Spleen (tissue), 7 donors: ENCODE measurements around the gene TRPC3.

Experiments used
- POLR2A ChIP-seq, 3 donors: fragments of 450-650 bp; IDR thresholded peaks; one replicate each; pipeline ENCODE4 v1.5.1; 2017; ENCODE audit warnings: antibody characterized with exemption in 3 of 3, mild to moderate bottlenecking in 1 of 3
- TF ChIP-seq, protein P1 (sequence below), 11 experiments: fragments of 200-600 bp in 7 of 11; fragments of 450-650 bp in 4 of 11; sonication (generic) in 4 of 11; IDR thresholded peaks in 8 of 11; conservative IDR thresholded peaks in 3 of 11; 1 replicate in 7 of 11; 2 replicates in 4 of 11; pipeline versions ENCODE4 v1.4.0 to v1.8.0; 2016 to 2021; ENCODE audit warnings: antibody characterized with exemption in 11 of 11, inconsistent platforms in 4 of 11, mild to moderate bottlenecking in 1 of 11
- donor health status: DM: no; HTN: no; CAD: no; lungs with moderate emphysema.
- donor health status: DM: no; HTN: no; CAD: no.
- donor health status: DM: no; HTN: no; CAD: no.

DNA sequence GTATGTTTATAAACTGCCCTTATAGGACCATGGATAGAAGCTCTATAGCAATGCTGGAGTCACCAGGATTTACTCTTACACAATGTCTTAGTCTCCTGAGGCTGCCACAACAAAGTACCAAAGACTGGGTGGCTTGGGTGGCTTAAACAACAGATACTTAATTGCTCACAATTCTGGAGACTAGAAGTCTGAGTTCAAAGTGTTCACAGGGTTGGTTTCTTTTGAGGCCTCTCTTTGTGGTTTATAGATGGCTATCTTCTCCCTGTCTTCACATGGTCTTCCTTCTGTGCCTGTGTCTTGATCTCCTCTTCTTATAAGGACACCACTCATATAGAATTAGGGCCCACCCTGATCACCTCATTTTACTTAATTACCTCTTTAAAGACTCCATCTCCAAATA, 2.0 kb upstream of the TRPC3 start:
- TF ChIP-seq, protein P1, sequence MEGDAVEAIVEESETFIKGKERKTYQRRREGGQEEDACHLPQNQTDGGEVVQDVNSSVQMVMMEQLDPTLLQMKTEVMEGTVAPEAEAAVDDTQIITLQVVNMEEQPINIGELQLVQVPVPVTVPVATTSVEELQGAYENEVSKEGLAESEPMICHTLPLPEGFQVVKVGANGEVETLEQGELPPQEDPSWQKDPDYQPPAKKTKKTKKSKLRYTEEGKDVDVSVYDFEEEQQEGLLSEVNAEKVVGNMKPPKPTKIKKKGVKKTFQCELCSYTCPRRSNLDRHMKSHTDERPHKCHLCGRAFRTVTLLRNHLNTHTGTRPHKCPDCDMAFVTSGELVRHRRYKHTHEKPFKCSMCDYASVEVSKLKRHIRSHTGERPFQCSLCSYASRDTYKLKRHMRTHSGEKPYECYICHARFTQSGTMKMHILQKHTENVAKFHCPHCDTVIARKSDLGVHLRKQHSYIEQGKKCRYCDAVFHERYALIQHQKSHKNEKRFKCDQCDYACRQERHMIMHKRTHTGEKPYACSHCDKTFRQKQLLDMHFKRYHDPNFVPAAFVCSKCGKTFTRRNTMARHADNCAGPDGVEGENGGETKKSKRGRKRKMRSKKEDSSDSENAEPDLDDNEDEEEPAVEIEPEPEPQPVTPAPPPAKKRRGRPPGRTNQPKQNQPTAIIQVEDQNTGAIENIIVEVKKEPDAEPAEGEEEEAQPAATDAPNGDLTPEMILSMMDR (IDR thresholded peaks at IDR 0.05 in 8 of 11, conservative IDR thresholded peaks at IDR 0.05 in 3 of 11), result no peak
- no peak for TF ChIP-seq POLR2A (IDR thresholded peaks at IDR 0.05)
